Endothelial cell (in vitro differentiated cells): ENCODE data around the gene CAPZB. TPM values are rescaled to one million over a fixed set of nuclear protein-coding genes. Genes with fewer than 3 reads are reported as not detected.

Experiments
- DNase-seq: peaks from one replicate; pipeline ENCODE4 v3.0.0; 2021; ENCODE audit warnings: low spot score
- H3K27ac Mint-ChIP-seq: one replicate; pipeline ENCODE4 v1.8.0; 2021; ENCODE audit warnings: mixed read lengths, inconsistent platforms; ENCODE audit not compliant: unreplicated experiment
- H3K27me3 Mint-ChIP-seq: one replicate; pipeline ENCODE4 v1.8.0; 2021; ENCODE audit warnings: mild to moderate bottlenecking, moderate library complexity, mixed read lengths, inconsistent platforms; ENCODE audit not compliant: unreplicated experiment
- H3K36me3 Mint-ChIP-seq: one replicate; pipeline ENCODE4 v1.8.0; 2021; ENCODE audit warnings: mild to moderate bottlenecking, low read depth, mixed read lengths, inconsistent platforms; ENCODE audit not compliant: unreplicated experiment
- H3K4me1 Mint-ChIP-seq: one replicate; pipeline ENCODE4 v1.8.0; 2021; ENCODE audit warnings: mild to moderate bottlenecking, mixed read lengths, inconsistent platforms; ENCODE audit not compliant: unreplicated experiment
- H3K4me3 Mint-ChIP-seq: one replicate; pipeline ENCODE4 v1.8.0; 2021; ENCODE audit warnings: mild to moderate bottlenecking, mixed read lengths, inconsistent platforms; ENCODE audit not compliant: unreplicated experiment
- H3K9me3 Mint-ChIP-seq: one replicate; pipeline ENCODE4 v1.8.0; 2021; ENCODE audit warnings: mixed read lengths, inconsistent platforms; ENCODE audit not compliant: unreplicated experiment
- total RNA-seq: library from RNA; stranded (reverse); fragmentation: NEBNext Ultra II Directional; extraction: Animal tissue kit (Norgen Biotek cat#: 25700); gene quantifications from one replicate; pipeline ENCODE4 v1.2.1, GENCODE V29; 2021; ENCODE audit not compliant: unreplicated experiment
- TF ChIP-seq, protein P1 (sequence below): fragments of 200-600 bp; sonication (generic); IDR thresholded peaks from one replicate; pipeline ENCODE4 v1.5.0; 2021; ENCODE audit warnings: antibody characterized with exemption; ENCODE audit not compliant: unreplicated experiment

CAPZB gene
- total RNA-seq, 1 donor from 2014 or later, result 414 TPM

DNA sequence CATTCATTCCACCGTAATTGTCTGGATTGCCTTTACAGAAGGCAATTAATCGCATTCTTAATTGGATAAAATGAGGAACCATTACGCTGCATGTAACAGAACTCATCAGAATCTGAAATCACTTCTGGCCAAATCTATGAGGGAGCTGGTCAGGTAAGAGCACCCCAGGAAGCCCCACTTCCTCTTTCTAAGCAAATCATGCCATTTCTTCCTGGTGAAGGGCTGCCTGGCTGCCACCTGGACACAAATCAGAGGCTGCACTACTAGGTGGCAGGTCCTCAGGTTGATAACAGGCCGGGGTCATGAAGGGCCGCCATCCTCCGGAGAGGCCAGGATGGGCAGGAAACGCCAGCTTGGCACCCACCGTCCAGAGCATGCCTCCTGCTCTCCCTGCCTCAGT lies 73.7 kb downstream of the CAPZB start:
- H3K9me3 Mint-ChIP-seq, result no peaks in the 10 kb centered on the region
- H3K36me3 Mint-ChIP-seq, result no peaks in the 10 kb centered on the region
- H3K4me3 Mint-ChIP-seq, result no peak overlapping the region
- H3K27me3 Mint-ChIP-seq, result peaks cover 8% of the 10 kb centered on the region
- peak overlapping the region; percentile 30 for H3K27ac Mint-ChIP-seq
- peaks cover 34% of the 10 kb centered on the region for H3K4me1 Mint-ChIP-seq
- no peak for DNase-seq
- TF ChIP-seq, protein P1, sequence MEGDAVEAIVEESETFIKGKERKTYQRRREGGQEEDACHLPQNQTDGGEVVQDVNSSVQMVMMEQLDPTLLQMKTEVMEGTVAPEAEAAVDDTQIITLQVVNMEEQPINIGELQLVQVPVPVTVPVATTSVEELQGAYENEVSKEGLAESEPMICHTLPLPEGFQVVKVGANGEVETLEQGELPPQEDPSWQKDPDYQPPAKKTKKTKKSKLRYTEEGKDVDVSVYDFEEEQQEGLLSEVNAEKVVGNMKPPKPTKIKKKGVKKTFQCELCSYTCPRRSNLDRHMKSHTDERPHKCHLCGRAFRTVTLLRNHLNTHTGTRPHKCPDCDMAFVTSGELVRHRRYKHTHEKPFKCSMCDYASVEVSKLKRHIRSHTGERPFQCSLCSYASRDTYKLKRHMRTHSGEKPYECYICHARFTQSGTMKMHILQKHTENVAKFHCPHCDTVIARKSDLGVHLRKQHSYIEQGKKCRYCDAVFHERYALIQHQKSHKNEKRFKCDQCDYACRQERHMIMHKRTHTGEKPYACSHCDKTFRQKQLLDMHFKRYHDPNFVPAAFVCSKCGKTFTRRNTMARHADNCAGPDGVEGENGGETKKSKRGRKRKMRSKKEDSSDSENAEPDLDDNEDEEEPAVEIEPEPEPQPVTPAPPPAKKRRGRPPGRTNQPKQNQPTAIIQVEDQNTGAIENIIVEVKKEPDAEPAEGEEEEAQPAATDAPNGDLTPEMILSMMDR, result no peak

DNA sequence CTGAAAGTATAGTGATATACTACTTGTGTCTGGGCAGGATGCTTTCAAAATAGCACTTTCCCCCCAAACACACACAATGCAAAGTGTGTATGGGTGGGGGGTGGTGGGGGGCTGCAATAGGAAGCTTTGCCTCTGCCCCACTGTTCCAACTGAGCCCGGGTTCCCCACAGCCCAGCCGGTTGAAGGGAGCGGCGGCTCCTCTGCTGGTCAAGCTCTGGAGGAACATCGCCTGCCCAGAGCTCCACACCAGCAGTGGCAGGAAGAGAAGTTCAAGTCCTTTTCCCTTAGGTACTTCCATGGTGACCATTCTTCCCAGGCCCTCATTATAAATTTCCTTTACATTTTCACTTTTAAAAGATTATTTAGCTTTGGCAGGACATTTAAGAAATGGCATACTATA lies 74.9 kb downstream of the CAPZB start:
- Mint-ChIP-seq H3K27ac (no peak overlapping the region), H3K9me3 (no peaks in the 10 kb centered on the region), H3K36me3 (no peaks in the 10 kb centered on the region), H3K27me3 (peaks cover 6% of the 10 kb centered on the region), H3K4me1 (peaks cover 34% of the 10 kb centered on the region), H3K4me3 (no peak overlapping the region)
- TF ChIP-seq, protein P1, result no peak
- no peak for DNase-seq

DNA sequence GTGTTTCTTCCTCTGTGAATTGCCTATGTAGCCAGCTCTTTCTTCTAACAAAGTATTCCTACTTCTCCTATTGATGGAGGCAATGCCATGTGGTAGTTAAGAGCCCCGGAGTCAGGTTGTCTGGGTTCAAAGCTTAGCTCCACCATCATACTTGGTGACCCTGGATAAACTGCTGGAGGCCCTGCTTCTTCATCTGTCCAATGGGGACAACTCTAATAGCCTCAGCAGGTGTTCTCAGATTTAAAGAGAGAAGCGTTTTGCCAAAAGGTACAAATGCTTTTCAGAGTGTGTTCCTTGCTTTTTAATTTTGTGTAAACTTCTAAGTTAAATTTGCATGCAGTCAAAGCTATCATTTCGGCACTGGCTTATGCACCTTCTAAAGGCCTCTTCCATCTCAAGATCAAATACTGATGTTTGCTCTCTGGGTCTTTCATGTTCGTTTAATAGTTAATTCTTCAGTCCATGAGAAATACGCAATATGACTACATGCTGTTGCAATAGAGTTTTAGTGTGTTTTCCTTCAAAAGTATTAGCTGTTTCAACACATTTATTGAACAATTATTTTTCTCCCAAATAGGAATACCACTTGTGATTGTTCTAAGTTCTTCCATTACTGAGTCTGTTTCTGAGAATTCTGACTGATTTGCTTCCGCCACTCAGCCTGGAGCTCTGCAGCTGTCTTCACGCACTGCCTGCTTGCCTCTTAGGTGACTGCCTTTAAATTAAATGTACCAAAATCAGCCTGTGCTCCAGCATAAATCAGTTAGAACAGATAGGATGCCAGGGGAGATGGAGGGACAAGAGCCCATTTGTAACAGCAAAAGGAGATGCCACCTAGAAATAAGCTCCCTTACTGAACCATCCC lies 75.6 kb downstream of the CAPZB start:
- TF ChIP-seq, protein P1, result no peak
- Mint-ChIP-seq H3K4me1 (peaks cover 34% of the 10 kb centered on the region), H3K36me3 (peaks cover 5% of the 10 kb centered on the region), H3K27ac (no peak overlapping the region), H3K9me3 (no peaks in the 10 kb centered on the region), H3K27me3 (peaks cover 8% of the 10 kb centered on the region), H3K4me3 (no peak overlapping the region)
- DNase-seq, result no peak

DNA sequence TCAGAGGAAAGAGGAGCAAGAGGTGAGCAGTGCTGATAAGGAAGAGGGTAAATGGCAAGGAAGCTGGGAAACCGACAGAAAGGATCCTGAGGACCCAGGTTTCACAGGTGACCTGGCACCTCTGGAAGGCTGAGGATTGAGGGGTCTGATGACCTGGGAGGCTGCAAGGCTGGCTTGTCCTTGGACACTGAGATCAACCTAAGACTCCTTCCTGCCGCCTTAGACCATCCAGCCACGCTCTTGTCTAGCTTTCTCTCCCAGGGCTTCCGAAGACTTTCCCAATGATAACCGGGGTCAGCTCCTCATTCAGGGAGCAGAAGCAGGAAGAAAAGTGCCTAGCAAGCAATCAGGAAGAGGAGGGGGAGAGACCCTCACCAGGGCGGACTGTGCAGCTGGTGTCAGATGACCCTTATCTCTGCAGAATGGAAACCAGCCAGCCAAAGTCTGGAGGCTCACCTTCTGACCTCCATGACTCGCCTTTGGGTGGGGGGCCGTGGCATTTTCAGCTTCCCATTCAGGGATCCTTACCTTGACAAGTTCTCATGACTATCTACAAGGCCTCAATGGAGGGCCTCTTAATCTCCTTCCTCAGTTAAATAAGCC lies 77.7 kb downstream of the CAPZB start:
- H3K27me3 Mint-ChIP-seq, result peaks cover 9% of the 10 kb centered on the region
- peak overlapping the region; percentile 67 for H3K4me3 Mint-ChIP-seq
- no peak for DNase-seq
- H3K27ac Mint-ChIP-seq, result peak overlapping the region; percentile 18
- H3K9me3 Mint-ChIP-seq, result no peaks in the 10 kb centered on the region
- H3K36me3 Mint-ChIP-seq, result peaks cover 10% of the 10 kb centered on the region
- H3K4me1 Mint-ChIP-seq, result peaks cover 34% of the 10 kb centered on the region
- TF ChIP-seq, protein P1, result no peak

DNA sequence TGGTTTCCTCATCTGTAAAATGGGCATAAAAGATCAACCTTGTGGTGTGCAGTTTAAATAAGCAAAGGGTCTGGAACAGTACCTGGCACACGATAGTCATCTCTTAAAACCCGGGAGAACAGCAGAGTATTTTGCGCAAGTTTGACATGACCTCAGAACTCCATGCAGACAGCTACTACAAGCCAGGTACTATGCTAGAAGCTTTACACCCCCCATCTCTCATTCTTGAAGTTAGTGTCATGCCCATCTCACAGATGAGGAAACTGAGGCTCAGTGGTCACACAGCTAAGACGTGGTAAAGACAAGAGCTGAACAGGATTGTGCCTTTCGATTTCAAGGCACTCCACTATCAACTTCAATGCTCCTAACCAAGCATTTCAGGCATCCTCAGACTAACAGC lies 78.7 kb downstream of the CAPZB start:
- peaks cover 10% of the 10 kb centered on the region for H3K36me3 Mint-ChIP-seq
- peaks cover 9% of the 10 kb centered on the region for H3K27me3 Mint-ChIP-seq
- no peaks in the 10 kb centered on the region for H3K9me3 Mint-ChIP-seq
- TF ChIP-seq, protein P1, result no peak
- DNase-seq, result no peak
- H3K27ac Mint-ChIP-seq, result no peak overlapping the region
- H3K4me1 Mint-ChIP-seq, result peaks cover 33% of the 10 kb centered on the region
- no peak overlapping the region for H3K4me3 Mint-ChIP-seq
